ENCODE results near the gene PCID2.

PCID2 gene

GRCh38 chr13:113143466-113144254 lies 64.8 kb downstream of the PCID2 start:
- no peak overlapping the region for H3K27ac ChIP-seq (ENCODE audit: low read length)
- H3K9ac ChIP-seq (ENCODE audit: low read length): no peak overlapping the region
- no peaks in the 10 kb centered on the region for H3K9me3 ChIP-seq (ENCODE audit: control insufficient read depth, low read depth, low read length)
- no peaks in the 10 kb centered on the region for H3K36me3 ChIP-seq (ENCODE audit: control insufficient read depth, low read depth, low read length)
- no peaks in the 10 kb centered on the region for H3K4me1 ChIP-seq (ENCODE audit: control insufficient read depth, low read depth, low read length)
- H3K27me3 ChIP-seq (ENCODE audit: control insufficient read depth, insufficient read depth, low read length): no peaks in the 10 kb centered on the region
- no peak overlapping the region for H3K4me3 ChIP-seq (ENCODE audit: low read length)

GRCh38 chr13:113142876-113143275 lies 65.6 kb downstream of the PCID2 start:
- Histone ChIP-seq H3K27me3 (ENCODE audit: control insufficient read depth, insufficient read depth, low read length) (no peaks in the 10 kb centered on the region), H3K9ac (ENCODE audit: low read length) (no peak overlapping the region), H3K9me3 (ENCODE audit: control insufficient read depth, low read depth, low read length) (no peaks in the 10 kb centered on the region), H3K27ac (ENCODE audit: low read length) (no peak overlapping the region), H3K4me3 (ENCODE audit: low read length) (no peak overlapping the region), H3K36me3 (ENCODE audit: control insufficient read depth, low read depth, low read length) (no peaks in the 10 kb centered on the region), H3K4me1 (ENCODE audit: control insufficient read depth, low read depth, low read length) (peaks cover 2% of the 10 kb centered on the region)

- H3K9ac ChIP-seq (ENCODE audit: low read length): no peak overlapping the region
- no peaks in the 10 kb centered on the region for H3K9me3 ChIP-seq (ENCODE audit: control insufficient read depth, low read depth, low read length)
- no peak overlapping the region for H3K27ac ChIP-seq (ENCODE audit: low read length)
- no peaks in the 10 kb centered on the region for H3K36me3 ChIP-seq (ENCODE audit: control insufficient read depth, low read depth, low read length)
- no peaks in the 10 kb centered on the region for H3K27me3 ChIP-seq (ENCODE audit: control insufficient read depth, insufficient read depth, low read length)
- H3K4me3 ChIP-seq (ENCODE audit: low read length): no peak overlapping the region
- peaks cover 9% of the 10 kb centered on the region for H3K4me1 ChIP-seq (ENCODE audit: control insufficient read depth, low read depth, low read length)
These were observed 66.9 kb downstream of the PCID2 start for GRCh38 chr13:113141601-113141970.

- Histone ChIP-seq H3K36me3 (ENCODE audit: control insufficient read depth, low read depth, low read length) (no peaks in the 10 kb centered on the region), H3K4me1 (ENCODE audit: control insufficient read depth, low read depth, low read length) (peaks cover 9% of the 10 kb centered on the region), H3K4me3 (ENCODE audit: low read length) (no peak overlapping the region), H3K27me3 (ENCODE audit: control insufficient read depth, insufficient read depth, low read length) (no peaks in the 10 kb centered on the region), H3K27ac (ENCODE audit: low read length) (no peak overlapping the region), H3K9me3 (ENCODE audit: control insufficient read depth, low read depth, low read length) (no peaks in the 10 kb centered on the region), H3K9ac (ENCODE audit: low read length) (no peak overlapping the region)
These were observed 67.5 kb downstream of the PCID2 start for GRCh38 chr13:113140677-113141600.

- no peaks in the 10 kb centered on the region for H3K27me3 ChIP-seq (ENCODE audit: control insufficient read depth, insufficient read depth, low read length)
- peaks cover 9% of the 10 kb centered on the region for H3K4me1 ChIP-seq (ENCODE audit: control insufficient read depth, low read depth, low read length)
- H3K27ac ChIP-seq (ENCODE audit: low read length): no peak overlapping the region
- H3K9ac ChIP-seq (ENCODE audit: low read length): no peak overlapping the region
- H3K36me3 ChIP-seq (ENCODE audit: control insufficient read depth, low read depth, low read length): no peaks in the 10 kb centered on the region
- H3K4me3 ChIP-seq (ENCODE audit: low read length): no peak overlapping the region
- H3K9me3 ChIP-seq (ENCODE audit: control insufficient read depth, low read depth, low read length): no peaks in the 10 kb centered on the region
These were observed 68.9 kb downstream of the PCID2 start for GRCh38 chr13:113139577-113139976.

GRCh38 chr13:113138792-113139551 lies 69.5 kb downstream of the PCID2 start:
- H3K27me3 ChIP-seq (ENCODE audit: control insufficient read depth, insufficient read depth, low read length): no peaks in the 10 kb centered on the region
- no peaks in the 10 kb centered on the region for H3K36me3 ChIP-seq (ENCODE audit: control insufficient read depth, low read depth, low read length)
- no peak overlapping the region for H3K4me3 ChIP-seq (ENCODE audit: low read length)
- H3K9me3 ChIP-seq (ENCODE audit: control insufficient read depth, low read depth, low read length): no peaks in the 10 kb centered on the region
- H3K4me1 ChIP-seq (ENCODE audit: control insufficient read depth, low read depth, low read length): peaks cover 9% of the 10 kb centered on the region
- no peak overlapping the region for H3K9ac ChIP-seq (ENCODE audit: low read length)
- no peak overlapping the region for H3K27ac ChIP-seq (ENCODE audit: low read length)

- Histone ChIP-seq H3K9me3 (ENCODE audit: control insufficient read depth, low read depth, low read length) (no peaks in the 10 kb centered on the region), H3K9ac (ENCODE audit: low read length) (no peak overlapping the region), H3K4me3 (ENCODE audit: low read length) (no peak overlapping the region), H3K36me3 (ENCODE audit: control insufficient read depth, low read depth, low read length) (no peaks in the 10 kb centered on the region), H3K27me3 (ENCODE audit: control insufficient read depth, insufficient read depth, low read length) (no peaks in the 10 kb centered on the region), H3K27ac (ENCODE audit: low read length) (no peak overlapping the region), H3K4me1 (ENCODE audit: control insufficient read depth, low read depth, low read length) (peaks cover 9% of the 10 kb centered on the region)
These were observed 70.7 kb downstream of the PCID2 start for GRCh38 chr13:113137691-113138298.

- H3K4me1 ChIP-seq (ENCODE audit: control insufficient read depth, low read depth, low read length): peaks cover 9% of the 10 kb centered on the region
- no peaks in the 10 kb centered on the region for H3K9me3 ChIP-seq (ENCODE audit: control insufficient read depth, low read depth, low read length)
- no peaks in the 10 kb centered on the region for H3K36me3 ChIP-seq (ENCODE audit: control insufficient read depth, low read depth, low read length)
- no peak overlapping the region for H3K4me3 ChIP-seq (ENCODE audit: low read length)
- no peak overlapping the region for H3K27ac ChIP-seq (ENCODE audit: low read length)
- no peaks in the 10 kb centered on the region for H3K27me3 ChIP-seq (ENCODE audit: control insufficient read depth, insufficient read depth, low read length)
- no peak overlapping the region for H3K9ac ChIP-seq (ENCODE audit: low read length)
These were observed 73.1 kb downstream of the PCID2 start for GRCh38 chr13:113135281-113135760.

GRCh38 chr13:113129921-113130750 lies 78.3 kb downstream of the PCID2 start:
- H3K36me3 ChIP-seq (ENCODE audit: control insufficient read depth, low read depth, low read length): no peaks in the 10 kb centered on the region
- no peaks in the 10 kb centered on the region for H3K4me1 ChIP-seq (ENCODE audit: control insufficient read depth, low read depth, low read length)
- H3K9ac ChIP-seq (ENCODE audit: low read length): no peak overlapping the region
- H3K9me3 ChIP-seq (ENCODE audit: control insufficient read depth, low read depth, low read length): no peaks in the 10 kb centered on the region
- no peak overlapping the region for H3K4me3 ChIP-seq (ENCODE audit: low read length)
- H3K27ac ChIP-seq (ENCODE audit: low read length): no peak overlapping the region
- no peaks in the 10 kb centered on the region for H3K27me3 ChIP-seq (ENCODE audit: control insufficient read depth, insufficient read depth, low read length)

GRCh38 chr13:113129480-113129879 lies 79.0 kb downstream of the PCID2 start:
- no peaks in the 10 kb centered on the region for H3K4me1 ChIP-seq (ENCODE audit: control insufficient read depth, low read depth, low read length)
- H3K9ac ChIP-seq (ENCODE audit: low read length): no peak overlapping the region
- no peaks in the 10 kb centered on the region for H3K9me3 ChIP-seq (ENCODE audit: control insufficient read depth, low read depth, low read length)
- no peaks in the 10 kb centered on the region for H3K27me3 ChIP-seq (ENCODE audit: control insufficient read depth, insufficient read depth, low read length)
- no peak overlapping the region for H3K4me3 ChIP-seq (ENCODE audit: low read length)
- H3K27ac ChIP-seq (ENCODE audit: low read length): no peak overlapping the region
- H3K36me3 ChIP-seq (ENCODE audit: control insufficient read depth, low read depth, low read length): no peaks in the 10 kb centered on the region
